GM11168 (cell line): ENCODE measurements around the gene SERPINA3.
"Not testable (repeated sequence)": the region's sequence is repeated elsewhere in the genome, so short reads cannot be mapped to it uniquely, and the experiment has no call there.

ENCODE experiments used
- in situ Hi-C: fragments of 300-500 bp; cut with MboI; formaldehyde crosslinking; loops from one replicate; pipeline ENCODE4 v1.12.0; 2022; ENCODE audit warnings: low sequenced_read_pairs; ENCODE audit not compliant: unreplicated experiment

Gene SERPINA3

DNA sequence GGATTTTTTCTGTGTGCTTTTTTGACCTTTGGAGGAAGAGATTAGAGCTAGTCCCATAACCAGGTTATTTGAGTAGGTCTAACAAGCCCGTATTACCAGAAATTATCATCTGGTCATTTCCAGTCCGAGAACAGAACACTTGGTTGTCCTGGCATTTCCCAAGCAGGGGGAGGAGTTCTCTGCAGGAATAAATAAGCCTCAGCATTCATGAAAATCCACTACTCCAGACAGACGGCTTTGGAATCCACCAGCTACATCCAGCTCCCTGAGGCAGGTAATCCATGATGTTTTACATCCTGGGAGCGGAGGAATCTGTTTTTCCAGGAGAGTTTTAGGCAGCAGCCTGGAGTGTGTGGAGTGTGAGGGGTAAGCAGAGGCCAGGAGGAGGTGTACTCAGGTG lies at the start of gene SERPINA3:
Gene SERPINA3 (plus strand): TSS at position 218 of the 400 bp plus-strand sequence. CDS start 2,051 bp downstream, outside the sequence.
- in situ Hi-C loops = no loop called here

DNA sequence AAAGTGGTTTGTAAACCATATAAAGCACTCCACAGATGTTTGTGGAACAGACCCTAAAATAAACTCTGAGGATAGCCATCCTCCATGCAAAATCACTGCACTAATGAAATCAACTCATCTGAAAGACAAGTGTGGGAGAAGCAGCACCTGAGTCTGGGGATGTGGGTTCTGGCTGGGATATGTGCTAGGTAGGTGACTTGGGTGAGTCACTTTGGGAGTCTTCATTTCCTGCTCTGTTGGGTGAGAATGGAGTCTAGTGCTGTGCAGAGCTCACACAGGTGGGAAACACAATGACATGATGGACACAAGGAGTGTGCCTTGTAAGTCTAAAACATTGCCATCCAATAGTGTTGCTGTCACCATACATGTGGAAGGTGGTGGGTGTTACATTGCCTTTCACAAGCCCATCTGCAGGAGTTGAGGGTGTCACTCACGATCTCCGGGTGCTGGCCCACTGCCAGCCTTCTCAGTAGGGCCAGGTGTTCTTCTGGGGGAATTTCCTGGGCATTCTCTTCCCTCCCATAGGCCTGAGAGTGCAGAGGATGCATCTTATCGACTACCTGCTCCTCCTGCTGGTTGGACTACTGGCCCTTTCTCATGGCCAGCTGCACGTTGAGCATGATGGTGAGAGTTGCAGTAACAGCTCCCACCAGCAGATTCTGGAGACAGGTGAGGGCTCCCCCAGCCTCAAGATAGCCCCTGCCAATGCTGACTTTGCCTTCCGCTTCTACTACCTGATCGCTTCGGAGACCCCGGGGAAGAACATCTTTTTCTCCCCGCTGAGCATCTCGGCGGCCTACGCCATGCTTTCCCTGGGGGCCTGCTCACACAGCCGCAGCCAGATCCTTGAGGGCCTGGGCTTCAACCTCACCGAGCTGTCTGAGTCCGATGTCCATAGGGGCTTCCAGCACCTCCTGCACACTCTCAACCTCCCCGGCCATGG lies 49.0 kb upstream of the SERPINA3 start:
- in situ Hi-C loops = no loop called here

DNA sequence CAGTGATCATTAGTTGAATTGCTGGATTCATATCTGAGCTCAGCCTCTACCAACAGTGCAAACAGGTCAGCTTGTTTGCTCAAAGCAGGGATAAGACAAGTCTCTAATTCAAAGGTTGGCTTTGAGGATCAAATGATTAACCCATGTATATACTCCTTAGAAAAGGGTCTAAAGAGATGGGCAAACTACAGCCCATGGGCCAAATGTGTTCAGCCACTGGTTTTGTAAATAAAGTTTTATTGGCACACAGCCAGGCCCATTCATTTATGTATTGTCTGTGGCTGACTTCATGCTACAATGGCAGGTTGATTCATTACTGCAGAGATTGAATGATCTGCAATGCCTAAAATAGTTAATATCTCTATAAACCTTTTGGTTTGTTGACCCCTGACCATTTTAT lies 47.8 kb upstream of the SERPINA3 start:
- in situ Hi-C loops = no loop called here

DNA sequence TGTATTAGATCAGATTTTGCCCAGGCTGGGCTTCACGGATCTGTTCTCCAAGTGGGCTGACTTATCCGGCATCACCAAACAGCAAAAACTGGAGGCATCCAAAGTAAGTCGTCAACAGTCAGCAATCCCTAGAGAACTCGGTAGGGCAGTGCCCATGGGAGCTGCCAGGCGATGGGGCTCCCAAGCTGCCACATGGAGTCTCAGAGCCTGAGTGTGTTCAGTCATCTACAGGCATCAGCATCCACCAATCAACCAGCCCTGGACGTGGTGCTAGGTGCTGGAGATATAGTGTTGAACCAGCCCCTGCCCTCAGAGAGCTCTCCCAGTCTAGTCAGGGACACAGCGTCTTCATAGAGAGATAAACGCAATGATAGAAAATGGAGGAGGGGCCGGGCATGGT lies 44.0 kb upstream of the SERPINA3 start:
- in situ Hi-C loops = no loop called here

DNA sequence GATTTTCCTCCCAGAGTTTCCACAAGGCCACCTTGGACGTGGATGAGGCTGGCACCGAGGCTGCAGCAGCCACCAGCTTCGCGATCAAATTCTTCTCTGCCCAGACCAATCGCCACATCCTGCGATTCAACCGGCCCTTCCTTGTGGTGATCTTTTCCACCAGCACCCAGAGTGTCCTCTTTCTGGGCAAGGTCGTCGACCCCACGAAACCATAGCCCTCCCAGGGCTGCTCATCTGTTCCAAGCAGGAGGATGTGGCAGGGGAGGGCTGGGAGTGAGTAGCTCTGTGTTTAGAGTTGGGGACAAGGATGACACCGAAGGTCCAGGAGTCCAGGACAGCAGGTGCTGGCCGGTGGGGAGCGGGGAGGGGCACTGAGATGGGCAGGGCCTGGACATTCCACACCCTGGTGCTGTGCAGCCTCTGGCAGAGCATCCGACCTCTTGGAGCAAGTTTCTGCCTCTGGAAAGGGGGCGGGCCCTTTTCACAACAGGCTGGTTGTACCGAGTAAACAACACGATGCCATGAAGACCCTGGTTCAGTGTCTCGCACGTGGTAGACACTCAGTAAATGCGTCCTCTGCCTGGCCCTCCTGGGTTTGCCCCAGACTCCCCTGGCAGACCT lies 42.7 kb upstream of the SERPINA3 start:
- in situ Hi-C loops = no loop called here

DNA sequence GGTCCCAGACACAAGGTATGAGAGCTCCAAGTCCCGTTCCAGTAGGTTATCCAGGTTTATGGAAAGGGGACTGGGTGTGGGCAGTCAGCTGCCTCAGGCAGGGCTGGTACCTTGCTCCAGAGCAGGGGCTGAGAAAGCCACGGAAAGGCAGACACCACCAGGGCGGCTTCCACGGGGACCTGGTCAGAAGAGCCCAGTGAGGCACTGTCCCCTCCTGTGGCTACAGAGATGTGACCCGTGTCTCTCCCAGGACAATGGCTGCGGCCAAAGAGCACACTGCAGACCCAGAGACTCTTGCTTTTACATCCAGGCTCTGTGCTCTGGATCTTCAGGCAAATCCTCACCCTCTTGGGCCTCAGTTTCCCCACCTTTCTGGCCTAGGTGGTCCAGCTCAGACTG lies 42.2 kb upstream of the SERPINA3 start:
- in situ Hi-C loops = no loop called here

DNA sequence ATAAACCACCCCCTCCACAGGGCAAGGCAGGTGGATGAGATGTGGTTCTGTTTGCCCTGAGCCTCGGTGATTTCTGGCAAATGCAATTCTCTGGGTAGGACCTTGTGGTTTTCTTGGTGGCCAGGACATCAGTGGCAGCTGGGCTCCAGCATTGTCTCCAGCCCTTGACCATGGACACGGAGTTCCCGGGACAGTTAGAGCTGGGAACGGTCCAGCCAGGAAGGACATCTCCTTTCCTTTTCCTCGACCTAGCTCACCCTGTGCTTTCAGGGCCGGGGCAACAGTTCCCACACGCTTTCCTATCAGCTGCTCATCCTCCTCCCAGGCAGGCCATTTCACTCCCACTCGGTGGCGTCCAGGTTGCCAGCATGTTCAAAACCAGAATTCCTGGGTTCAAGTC lies 41.8 kb upstream of the SERPINA3 start:
- in situ Hi-C loops = no loop called here

DNA sequence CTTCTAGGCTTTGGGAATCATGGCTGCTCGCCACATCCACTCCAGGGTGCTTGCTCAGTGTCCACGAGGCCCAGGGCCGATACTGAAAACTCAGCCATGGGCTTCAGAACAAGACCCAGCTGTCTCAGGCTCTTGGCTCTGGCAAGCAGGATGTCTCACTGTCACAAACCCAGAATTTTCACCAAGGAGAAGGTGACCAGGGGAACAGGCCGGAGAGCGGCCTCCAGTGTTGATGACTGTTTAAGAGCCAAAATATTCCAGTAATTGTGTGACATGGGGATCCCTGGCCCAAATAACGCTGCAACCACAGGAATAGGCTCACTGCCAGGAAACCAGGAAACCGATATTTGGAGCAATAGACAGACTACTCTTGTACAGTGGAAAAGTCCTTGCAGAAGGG lies 40.8 kb upstream of the SERPINA3 start:
- in situ Hi-C loops = no loop called here

DNA sequence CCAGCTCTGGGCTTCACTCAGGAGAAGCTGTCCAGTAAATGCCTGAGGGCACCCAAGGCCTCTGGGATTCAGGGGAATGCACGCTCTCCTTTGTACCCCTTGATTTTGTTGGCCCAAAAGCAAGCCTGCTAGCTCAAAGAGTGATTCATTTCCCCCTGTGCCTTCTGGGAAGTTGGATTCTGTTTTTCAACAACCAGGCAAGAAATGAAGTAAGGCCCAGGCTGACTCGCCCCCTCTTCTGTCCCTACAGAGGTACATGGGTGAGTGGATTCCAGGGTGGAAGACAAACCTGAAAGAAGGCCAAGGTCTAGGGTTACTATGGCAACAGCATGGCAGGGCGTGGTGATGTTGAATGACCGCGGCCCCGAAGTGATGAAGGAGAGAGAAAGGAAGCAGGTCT lies 40.2 kb upstream of the SERPINA3 start:
- in situ Hi-C loops = no loop called here

DNA sequence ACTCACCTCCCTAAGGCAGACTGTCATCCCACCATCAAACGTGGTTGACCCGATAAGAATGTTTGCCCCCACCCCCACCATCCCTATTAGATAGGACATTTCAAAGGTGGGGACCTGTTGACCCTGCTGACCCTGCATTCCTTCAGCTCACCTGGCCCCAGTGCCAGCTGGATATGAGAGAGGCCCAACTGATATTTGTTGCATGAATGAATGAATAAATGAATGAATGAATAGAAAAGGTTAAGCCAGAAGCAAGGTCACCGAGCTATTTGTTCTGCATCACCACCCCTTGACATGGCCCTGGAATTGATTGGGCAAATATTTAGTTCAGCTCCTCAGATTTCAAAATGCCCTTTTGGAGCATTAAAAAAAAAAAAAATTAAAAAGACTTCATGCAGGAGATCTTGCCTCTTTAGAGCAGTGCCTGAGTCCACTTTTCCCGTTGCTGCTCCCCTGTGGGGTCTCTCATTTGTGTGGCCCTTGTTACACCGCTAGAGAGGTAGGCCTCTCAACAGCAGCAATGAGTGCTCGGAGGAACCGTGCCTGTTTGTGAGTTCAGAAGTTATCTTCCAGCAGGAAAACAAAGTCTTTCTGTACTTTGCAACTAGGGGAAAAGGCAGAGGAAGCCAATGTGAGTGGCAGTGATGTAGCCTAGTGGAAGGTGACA lies 39.4 kb upstream of the SERPINA3 start:
- in situ Hi-C loops = no loop called here

DNA sequence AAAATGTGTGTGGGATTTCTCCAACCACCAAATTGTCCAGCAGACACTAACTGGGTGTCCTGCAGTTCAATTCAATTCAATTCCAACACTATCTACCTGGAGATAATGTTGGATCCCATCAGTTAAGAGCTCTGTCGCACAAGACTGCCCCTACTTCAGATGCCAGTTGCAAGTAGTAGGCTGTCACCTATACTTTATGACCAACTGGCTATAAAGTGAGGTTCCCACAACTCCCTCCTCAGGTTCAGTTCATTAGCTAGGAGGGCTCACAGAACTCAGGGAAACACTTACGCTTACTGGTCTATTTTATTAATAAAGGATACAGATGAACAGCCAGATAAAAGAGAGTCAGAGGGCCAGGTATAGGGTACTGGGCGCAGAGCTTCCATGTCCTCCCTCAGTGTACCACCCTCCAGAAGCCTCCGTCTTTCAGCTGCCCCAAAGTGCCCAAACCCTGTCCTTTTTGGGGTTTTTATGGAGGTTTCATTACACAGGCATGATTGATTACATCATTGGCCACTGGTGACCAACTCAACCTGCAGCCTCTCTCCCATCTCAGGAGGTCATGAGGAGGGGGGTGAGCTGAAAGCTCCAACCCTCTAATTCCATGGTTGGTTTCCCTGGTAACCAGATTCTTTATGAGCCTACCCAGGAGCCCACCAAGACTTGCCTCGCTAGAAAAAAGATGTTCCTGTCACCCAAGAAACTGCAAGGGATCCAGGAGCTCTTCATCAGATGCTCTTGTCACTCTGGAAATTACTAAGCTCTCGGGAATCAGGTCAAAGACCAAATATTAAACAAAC lies 38.5 kb upstream of the SERPINA3 start:
- in situ Hi-C loops = no loop called here

DNA sequence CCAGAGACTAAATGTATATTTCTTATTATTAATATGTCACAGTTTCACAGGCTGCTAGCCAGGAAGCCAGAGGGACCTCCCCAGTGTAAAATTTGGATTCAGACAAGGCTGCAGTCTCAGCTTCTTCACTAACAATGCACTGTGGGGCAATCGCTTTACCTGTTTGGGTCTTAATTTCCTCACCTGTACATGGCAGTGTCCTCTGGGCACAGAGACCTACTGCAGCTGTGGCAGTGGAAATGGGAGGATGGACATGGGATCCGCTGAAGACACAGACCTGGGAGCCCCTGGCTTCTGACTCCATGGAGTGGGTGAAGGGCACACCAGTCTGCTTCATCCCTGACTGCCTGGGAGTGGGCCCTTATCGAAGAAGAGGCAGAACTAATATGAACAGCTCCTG lies 37.9 kb upstream of the SERPINA3 start:
- in situ Hi-C loops = no loop called here

DNA sequence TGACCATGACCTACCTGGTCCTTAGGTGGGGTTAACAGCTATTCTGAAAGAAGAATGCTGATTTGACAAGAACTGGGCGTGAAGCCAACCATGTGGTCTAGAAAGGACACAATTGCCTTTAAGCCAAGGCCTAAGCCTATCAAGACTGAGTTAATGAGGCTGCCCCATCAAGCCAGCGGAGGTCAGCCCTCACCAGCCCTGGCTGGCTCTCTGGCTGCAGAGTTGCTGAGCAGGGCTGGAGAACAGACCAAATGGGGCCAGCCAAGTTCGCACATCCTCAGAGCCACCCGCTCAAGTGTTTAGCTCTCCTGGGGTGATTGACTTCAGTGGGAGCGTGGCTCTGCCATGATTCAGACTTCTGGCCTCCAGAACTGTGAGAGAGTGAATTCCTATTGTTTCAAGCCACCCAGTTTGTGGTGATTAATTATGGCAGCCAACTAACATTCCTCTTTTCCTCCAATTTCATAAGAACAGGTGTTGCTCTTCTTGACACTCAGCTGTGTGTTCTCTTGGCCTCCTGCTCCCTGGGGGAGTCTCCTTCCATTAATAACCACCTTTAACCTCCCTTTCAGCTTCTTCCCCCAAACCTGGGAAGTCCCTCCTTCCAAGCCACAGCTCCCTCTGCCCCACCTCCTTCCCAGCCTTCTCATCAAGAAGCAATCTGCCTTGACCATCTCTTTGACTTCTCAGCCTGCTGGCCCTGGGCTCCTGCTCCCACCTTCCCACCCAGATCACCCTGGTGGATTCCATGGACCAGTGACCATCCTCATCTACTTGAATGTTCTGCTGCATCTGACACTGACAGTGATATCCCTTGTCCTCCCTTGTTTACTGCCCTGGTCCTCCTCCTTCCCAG lies 36.2 kb upstream of the SERPINA3 start:
- in situ Hi-C loops = no loop called here

DNA sequence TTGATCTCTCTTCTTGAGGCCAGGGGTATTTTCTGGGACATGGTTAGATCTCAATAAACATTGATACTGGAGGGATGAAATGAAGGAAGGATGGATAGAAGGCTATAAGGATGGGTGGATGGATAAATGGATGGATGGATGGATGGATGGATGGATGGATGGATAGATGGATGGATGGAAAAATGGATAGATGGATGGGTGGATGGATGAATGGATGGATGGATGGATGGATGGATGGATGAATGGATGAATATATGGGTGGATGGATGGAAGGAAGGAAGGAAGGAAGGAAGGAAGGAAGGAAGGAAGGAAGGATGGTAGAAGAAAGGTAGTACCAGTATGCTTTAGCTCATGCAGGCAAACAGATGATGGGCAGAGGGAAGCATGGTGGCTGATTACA lies 34.7 kb upstream of the SERPINA3 start:
- in situ Hi-C loops = not testable (repeated sequence)

DNA sequence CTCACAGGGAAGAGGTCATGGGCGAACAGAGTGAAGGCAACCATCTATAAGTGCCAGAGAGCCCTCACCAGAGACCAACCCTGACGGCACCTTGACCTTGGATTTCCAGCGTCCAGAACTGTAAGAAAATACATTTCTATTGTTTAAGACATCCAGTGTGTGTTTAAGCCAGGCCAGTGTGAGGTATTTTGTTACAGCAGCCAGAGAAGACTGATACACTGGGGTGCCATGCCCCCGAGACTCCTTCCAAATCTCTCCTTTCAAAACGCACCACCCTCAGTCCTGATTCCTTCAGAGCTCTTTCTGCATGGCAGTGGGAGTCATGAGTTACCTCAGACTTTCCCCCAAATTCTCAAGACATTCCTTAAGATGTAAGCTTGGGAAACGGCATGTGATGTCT lies 33.5 kb upstream of the SERPINA3 start:
- in situ Hi-C loops = no loop called here

DNA sequence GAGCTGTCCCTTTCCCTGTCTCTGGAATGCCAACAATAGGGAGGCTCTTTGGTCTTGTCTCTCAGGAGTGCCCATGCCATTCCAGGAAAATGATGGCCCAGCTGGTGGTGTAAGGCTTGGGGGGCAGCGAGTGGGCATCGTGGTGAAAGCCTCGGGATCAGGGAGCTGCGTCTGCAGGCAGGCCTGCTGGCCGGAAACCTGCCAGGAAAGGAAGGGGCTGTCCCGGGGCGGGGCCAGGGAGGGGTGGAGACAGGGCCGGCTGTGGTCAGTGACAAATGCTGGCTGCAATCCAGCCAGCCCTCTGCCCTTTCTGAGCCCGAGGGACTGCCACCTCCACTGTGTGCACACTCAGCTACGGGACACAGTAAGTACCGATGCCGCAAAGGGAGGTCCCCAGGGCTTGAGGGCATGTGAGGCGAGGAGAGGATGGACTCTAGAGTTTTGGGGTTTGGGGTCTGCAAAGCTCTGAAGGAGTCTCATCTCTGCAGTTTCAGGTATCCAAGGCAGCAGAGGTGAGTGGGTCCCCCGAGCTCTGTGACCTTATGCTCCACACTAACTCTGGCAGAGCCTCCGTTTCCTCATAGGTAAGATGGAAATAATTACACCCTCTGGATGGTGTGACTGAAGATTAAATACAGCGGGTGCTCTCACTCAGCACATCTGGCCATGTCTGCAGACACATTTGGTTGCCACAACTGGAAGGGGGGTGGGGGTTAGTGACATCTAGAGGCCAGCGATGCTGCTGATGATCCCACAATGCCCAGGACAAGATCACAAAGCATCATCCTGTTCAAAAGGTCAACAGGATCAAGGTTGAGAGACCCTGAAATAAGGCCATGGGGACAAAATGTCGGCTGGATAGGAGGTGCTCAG lies 30.8 kb upstream of the SERPINA3 start, which contains the start of gene SERPINA5:
Gene SERPINA5 (plus strand): TSS at position 300 of the 873 bp plus-strand sequence. CDS start 5,937 bp downstream, outside the sequence.
- in situ Hi-C loops = no loop called here

DNA sequence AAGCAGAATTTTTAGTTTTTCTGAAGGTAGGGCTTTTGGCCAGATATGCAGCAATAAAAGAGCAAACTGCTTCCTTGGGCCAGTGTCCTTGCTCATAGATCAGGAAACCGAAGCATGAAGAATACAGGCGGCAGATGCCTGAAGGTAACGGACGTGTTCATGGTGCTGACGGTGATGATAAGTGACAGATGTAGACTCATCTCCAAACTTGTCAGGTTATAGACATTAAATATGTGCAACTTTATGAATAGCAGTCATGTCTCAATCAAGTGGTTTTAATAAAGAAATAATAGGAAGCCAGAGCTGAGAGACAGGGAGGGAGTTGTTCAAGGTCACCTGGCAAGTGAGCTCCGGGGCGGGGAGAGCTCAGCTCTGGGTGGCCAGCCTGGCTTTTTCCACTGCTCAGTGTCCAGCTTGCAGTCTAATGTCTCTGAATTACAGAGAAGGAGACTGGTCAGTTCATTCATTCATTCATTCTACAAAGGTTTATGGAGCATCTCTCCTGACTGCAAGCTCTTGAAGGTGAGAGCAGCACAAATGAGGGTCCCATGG lies 29.9 kb upstream of the SERPINA3 start:
- in situ Hi-C loops = no loop called here

DNA sequence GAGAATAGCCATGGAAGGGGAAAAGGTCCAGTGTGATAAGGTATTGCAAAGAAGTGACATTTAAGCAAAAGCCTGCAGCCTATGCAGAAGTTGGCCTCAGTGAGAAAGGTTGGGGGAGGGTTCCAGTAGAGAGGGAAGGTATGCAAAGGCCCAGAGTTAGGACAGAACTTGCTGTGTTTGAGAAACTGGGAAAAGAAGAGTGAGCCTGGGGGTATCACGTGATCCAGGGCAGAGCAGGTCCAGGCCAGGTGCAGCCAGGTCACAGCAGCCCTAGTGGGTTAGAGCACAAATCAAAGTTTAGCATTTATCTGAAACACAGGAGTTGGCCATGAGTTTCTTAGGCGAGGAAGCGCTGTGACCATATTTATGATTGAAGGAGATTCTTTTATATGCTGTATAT lies 29.3 kb upstream of the SERPINA3 start:
- in situ Hi-C loops = no loop called here
